NCI-H2107 (cell line): ENCODE measurements around the gene PIEZO2.
"Not testable (repeated sequence)": the region's sequence is repeated elsewhere in the genome, so short reads cannot be mapped to it uniquely, and the experiment has no call there.

ENCODE experiments used
- DNase-seq: peaks from one replicate; lab custom pipeline; 2025; lab: John Stamatoyannopoulos, UW

Gene PIEZO2

DNA sequence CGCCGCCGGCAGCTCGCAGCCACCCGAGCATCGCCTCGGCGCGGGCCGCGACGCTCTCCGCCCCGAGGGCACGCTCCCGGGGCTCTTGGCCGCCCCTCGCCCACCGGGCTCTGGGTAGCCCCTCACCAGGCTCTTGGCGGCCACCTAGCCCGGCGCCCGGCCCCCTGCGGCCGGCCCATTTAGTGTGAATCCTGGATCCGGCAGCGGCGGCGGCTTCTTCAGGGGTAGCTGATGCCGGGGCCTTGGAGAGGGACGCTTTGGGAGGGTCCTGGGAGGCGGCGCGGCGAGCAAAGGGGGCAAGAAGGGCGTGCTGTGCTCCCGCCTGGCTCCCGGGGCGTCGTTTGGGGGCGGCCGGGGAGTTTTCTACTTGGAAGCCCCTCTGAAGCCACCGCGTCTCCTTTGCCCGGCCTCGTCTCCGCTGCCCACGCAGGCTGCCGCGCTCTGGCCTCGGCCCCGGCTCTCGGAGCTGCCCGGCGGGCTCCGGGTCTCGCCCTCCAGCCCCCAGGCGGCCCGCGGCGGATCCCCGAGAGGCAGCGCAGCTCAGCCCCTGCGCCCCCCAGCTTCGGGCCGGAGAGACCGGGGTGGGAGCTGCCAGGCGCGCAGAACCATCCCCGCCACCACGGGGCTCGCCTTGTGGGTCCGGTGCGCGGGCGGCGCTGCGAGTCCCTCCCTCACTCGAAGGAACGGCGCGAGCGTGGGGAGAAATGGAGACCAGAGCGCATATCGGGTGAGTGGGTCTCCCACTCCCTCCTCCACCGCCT, 509 bp downstream of the PIEZO2 start:
- no peak for DNase-seq

- DNase-seq, result no peak
Observed at GRCh38 chr18:11147962-11148679, 1.2 kb downstream of the PIEZO2 start.

GRCh38 chr18:11147371-11147951, 1.9 kb downstream of the PIEZO2 start:
- no peak for DNase-seq

DNA sequence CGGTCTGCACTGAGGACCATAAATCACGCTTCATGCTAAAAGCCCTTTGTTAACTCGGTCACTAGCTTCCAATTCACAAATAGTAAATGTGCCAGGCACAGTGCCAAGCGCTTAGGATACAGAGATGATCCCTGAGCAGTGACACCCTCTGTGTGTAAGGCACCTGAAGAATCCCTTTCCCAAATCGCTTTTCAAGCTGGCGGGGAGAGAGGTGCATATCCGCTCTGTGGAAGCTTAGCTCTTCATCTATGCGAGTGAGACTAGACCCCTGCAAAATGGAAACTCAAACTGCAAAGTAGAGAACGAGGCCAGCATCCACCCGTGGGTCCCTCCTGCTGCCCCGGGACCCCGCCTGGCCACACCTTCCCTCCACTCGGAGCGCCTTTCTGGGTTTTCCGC, 2.4 kb downstream of the PIEZO2 start:
- no peak for DNase-seq

GRCh38 chr18:11146238-11146946, 3.0 kb downstream of the PIEZO2 start:
- DNase-seq, result no peak

DNA sequence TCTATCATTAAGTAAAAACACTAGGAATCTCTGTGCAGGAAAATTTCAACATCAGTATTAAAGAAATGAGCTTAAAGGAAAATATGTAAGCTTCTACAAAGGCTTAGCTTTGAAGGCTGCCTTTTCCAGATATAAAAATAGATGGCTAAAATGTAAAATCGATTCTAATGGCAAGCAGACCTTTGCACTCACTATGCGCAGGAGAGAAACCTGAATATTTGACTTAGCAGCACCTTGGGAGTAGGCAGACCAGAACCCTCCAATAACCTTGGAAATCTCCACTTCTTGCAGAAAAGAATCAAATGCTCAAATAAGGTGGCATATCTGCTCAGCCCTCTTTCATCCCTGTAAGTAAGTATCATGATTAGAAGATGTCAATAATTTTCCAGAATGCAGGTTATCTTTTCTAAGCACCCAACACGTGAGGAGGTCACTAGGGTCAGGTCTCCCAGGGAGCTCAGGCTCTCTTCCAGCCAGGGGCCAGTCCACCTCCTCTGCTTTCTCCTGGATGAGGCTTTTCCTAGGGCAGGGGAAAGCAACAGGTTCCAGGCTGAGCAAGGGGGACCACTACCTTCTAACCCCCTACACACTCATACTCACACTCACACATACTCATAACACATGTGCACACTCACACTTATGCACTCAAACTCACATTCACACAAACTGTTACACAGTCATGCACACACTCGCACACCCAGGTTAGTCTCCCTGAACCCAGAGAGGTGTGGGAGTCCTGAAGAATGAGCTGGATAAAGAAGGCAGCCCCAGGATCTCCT, 3.8 kb downstream of the PIEZO2 start:
- DNase-seq, result no peak

- no peak for DNase-seq
Observed at GRCh38 chr18:11137400-11137799, 12.0 kb downstream of the PIEZO2 start.

- no peak for DNase-seq
Observed at GRCh38 chr18:11136241-11136640, 13.1 kb downstream of the PIEZO2 start.

GRCh38 chr18:11134940-11135339, 14.4 kb downstream of the PIEZO2 start:
- no peak for DNase-seq

DNA sequence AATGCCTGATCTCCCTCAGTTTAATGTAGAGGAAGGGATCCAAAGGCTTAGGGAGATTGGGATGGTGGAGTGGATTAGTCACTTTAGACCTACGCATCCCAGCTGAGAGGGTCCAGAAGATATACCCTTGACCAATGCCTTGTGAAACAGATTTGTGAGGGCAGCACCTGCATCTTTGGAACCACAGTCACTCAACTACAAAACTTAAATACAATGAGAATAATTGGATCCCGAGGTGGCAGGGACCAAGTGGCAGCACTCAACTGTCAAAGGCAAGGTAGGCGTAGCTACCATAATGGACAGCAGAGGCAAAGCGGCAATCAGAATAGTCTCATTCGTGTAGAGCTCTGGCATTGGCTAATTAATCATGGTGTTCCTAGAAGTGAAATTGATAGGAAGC, 20.3 kb downstream of the PIEZO2 start:
- not testable (repeated sequence) for DNase-seq

GRCh38 chr18:11125492-11126315, 23.7 kb downstream of the PIEZO2 start:
- DNase-seq, result no peak

DNA sequence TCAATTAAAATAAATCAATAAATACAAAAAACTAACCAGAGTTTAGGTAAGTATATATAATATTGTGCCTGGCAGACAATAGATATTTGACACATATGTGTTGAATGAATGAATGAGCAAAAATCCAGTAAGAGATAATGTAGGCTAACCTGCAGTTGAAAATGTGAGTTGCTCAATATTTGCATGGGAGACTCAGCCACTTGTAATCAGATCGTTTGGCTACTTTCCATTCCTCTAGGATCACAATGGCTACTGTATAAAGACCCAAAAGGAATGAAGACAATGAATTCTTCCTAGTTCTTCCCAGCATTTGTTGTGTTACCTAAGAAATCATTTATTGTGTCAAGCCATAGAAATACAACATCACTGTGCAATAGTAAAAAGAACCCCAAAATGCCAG, 25.3 kb downstream of the PIEZO2 start:
- no peak for DNase-seq

- DNase-seq, result no peak
Observed at GRCh38 chr18:11121443-11121849, 27.9 kb downstream of the PIEZO2 start.

DNA sequence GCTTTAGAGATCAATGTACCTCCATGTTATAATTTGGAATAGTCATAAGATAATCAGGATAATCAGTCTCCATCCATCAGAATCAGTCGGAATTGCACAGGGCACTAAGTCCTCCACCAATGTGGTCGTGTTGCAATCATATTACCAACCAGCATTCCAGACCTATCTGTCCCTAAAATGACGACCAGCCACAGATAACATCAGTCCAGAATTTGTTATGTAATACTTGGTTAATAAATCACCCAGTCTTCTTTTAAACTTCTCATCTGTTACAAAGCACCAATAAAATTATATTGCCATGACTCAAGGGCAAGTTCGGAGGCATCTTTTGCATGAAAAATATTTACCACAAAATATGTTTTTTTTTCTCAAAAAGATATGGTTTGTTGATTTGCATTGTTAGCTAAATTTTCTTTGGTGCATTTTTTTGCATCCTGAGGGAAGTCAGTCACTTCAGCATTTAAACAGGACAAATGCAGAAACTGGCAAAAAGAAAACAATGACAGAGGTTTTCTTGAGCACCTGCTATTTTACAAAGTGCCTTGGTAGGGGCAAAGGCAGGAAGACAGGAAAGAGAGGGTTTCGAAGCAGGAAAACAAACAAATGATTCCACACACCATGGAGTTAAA, 29.3 kb downstream of the PIEZO2 start:
- DNase-seq, result no peak

DNA sequence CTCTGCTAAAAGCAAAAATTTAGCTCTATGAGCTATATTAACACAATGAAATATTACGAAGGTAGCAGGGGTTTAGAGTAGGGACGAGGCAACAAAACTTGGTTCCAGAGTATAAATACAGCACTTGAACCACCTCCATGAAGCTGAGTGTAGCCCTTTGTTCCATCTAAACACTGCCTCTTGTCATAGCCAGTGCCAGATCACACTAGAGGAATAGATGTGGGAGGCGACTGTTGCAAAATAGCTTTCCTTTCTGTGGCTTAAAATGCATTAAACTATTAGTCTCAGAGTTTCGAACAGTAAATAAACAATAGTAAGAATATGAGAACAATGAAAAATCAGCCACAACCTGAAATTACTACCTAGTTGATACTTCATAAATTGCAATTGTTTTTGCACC, 29.8 kb downstream of the PIEZO2 start:
- no peak for DNase-seq

DNA sequence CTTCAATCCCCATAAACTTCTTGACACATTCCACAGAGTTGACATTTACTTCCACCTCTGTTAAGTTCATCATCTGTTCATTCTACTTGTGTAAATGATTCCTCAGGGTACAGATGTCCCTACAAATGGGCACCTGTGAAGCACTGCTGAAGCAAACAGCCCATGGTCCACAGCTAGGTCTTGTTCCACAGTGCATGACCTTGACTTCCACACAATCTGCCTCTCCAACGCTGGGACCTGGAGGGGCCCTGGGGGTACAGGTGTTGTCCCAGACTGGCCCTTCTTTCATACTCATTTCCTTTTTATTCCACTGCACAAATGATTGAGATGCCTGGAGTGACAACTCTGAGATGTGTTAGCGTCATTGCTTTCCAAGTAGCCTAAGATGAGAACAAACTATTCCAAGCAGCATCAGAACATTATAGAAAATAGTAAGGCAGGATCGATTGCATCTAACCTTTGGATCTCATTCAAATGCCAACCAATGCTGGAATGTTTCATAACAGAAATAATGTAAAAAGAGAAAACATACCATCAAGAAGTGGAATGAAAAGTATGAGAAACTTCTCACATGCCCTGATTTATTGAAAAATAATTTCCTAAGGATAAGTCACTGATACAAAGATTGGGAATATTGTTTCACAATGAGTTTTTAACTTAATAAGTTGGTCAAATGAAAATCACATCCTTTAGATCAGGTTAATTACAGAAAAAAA, 31.2 kb downstream of the PIEZO2 start:
- DNase-seq, result no peak

DNA sequence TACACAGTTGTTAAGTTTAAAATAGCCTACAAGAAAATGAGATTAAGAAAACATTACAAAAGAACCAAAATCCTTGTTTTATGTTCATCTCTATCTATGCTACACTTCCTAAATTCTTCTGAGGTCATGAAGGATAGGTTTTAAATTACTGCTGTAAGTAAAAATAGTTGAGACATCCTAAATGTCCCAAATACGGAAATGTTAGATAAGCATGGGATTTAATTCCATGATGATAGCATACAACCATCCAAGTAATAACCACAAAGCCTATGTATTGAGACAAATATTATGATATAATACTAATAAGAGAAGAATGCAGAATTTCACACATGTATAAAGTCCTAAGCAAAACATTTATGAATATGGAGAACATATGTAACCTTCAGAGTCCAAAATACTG, 34.1 kb downstream of the PIEZO2 start:
- no peak for DNase-seq

DNA sequence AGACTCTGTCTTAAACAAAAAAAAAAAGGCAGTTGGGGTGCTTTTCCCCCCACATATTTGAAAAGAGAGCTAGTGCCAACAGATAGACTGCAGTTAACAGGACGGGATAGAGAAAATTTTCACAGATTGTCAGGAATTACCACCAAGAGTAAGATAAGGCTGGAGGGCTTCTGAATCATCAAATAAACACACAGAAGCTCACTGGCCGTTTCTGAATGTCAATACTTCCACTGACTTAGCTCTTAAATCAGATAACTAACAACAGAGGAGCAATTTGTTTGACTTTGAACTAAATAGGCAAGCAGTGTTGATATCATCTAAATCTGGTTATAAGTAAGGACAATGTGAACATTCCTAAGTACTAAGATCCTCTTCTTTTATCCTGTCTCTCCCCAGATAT, 34.7 kb downstream of the PIEZO2 start:
- no peak for DNase-seq

DNA sequence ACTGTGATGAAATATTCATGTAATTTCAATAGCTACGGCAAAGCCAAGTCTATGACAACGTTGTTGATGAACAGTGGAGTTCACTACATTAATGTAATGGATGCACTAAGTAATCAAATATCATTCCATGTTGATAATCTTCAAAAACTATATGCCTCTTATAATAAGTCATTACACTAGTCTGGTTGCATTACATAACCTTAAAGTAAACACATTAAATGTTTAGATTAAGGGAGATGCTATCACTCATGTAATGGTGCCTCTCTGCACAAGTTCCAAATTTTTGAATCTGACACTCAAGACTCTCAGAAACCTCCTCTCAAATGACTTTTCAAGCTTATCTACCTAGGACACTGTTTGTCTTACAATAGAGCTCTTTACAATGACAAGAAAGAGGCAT, 35.4 kb downstream of the PIEZO2 start:
- no peak for DNase-seq

DNA sequence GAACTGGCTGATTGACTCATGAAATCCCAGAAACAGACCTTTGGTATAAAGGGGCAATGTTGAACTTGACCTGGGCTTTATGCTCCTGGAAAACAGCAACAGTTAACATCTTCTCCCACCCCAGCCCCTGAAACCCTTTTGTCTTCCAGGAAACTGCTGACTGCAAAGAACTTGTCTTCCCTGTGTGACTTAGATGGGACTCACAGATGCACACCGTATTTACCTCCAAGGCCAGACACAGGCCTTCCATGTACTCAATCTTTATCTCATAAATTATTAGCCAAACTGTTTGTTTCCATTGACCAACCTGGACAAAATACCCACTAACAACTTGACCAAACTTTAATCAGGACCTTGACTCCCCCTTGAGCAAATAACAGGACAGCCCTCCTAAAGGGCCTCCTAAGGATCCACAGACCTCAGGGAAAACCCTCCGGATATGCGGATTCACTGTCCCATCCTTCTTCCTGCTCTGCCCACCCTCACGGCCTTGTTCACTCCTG, 36.3 kb downstream of the PIEZO2 start:
- no peak for DNase-seq
